WERI-Rb-1 (cell line): ENCODE data around the gene MAST4.
"Not testable (repeated sequence)": the region's sequence is repeated elsewhere in the genome, so short reads cannot be mapped to it uniquely, and the experiment has no call there.

Experiments
- DNase-seq: peaks from one replicate; pipeline ENCODE4 v3.0.0-alpha.2; 2020
- H3K27ac ChIP-seq: fragments of 250-450 bp; sonication (Bioruptor Pico); 2 replicates; pipeline ENCODE4 v1.5.1; 2020; ENCODE audit warnings: mild to moderate bottlenecking, moderate library complexity
- H3K27me3 ChIP-seq: fragments of 250-450 bp; sonication (Bioruptor Pico); 2 replicates; pipeline ENCODE4 v1.5.1; 2021; ENCODE audit warnings: mild to moderate bottlenecking, low read depth, moderate library complexity; ENCODE audit not compliant: insufficient read depth, severe bottlenecking
- H3K36me3 ChIP-seq: fragments of 250-450 bp; sonication (Bioruptor Pico); 2 replicates; pipeline ENCODE4 v1.5.1; 2020; ENCODE audit warnings: mild to moderate bottlenecking, moderate library complexity
- H3K4me3 ChIP-seq: 2 replicates; pipeline ENCODE4 v1.5.1; 2011; ENCODE audit warnings: low read depth, mild to moderate bottlenecking, control low read depth, low read length
- H3K9me3 ChIP-seq: fragments of 250-450 bp; sonication (Bioruptor Pico); 2 replicates; pipeline ENCODE4 v1.5.1; 2021; ENCODE audit warnings: mild to moderate bottlenecking, moderate library complexity; ENCODE audit not compliant: severe bottlenecking
- TF ChIP-seq, protein P1 (sequence below): IDR thresholded peaks from 2 replicates; pipeline ENCODE4 v1.5.1; 2011; ENCODE audit warnings: low read depth, mild to moderate bottlenecking, control low read depth, inconsistent platforms, low read length

Gene MAST4

GRCh38 chr5:67168069-67168468 lies 571.9 kb downstream of the MAST4 start:
- no peaks in the 10 kb centered on the region for H3K27me3 ChIP-seq
- H3K4me3 ChIP-seq, result no peak overlapping the region
- H3K36me3 ChIP-seq, result no peaks in the 10 kb centered on the region
- TF ChIP-seq, protein P1, sequence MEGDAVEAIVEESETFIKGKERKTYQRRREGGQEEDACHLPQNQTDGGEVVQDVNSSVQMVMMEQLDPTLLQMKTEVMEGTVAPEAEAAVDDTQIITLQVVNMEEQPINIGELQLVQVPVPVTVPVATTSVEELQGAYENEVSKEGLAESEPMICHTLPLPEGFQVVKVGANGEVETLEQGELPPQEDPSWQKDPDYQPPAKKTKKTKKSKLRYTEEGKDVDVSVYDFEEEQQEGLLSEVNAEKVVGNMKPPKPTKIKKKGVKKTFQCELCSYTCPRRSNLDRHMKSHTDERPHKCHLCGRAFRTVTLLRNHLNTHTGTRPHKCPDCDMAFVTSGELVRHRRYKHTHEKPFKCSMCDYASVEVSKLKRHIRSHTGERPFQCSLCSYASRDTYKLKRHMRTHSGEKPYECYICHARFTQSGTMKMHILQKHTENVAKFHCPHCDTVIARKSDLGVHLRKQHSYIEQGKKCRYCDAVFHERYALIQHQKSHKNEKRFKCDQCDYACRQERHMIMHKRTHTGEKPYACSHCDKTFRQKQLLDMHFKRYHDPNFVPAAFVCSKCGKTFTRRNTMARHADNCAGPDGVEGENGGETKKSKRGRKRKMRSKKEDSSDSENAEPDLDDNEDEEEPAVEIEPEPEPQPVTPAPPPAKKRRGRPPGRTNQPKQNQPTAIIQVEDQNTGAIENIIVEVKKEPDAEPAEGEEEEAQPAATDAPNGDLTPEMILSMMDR, result no peak
- H3K27ac ChIP-seq, result no peak overlapping the region
- H3K9me3 ChIP-seq, result no peaks in the 10 kb centered on the region
- no peak for DNase-seq

DNA sequence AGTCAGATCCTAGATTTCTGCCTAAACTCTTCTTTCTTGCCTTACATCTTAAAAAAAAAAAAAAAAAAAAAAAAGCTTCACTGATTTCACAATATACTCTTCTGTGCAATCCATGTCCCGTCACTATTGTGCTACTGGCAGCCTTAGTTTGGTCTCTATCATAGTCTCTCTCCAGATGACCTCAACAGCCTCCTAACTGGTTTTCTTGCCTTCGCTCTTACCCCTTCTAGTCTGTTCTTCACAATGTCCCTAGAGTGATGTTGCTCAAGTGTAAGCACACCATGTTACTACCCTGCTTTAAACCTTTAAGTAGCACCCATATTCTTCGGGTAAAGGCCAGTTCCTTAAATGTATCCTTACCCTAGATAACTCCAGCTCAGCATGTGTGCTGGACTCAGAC lies 574.6 kb downstream of the MAST4 start:
- Histone ChIP-seq H3K4me3 (no peak overlapping the region), H3K27ac (no peak overlapping the region), H3K36me3 (no peaks in the 10 kb centered on the region), H3K9me3 (no peaks in the 10 kb centered on the region), H3K27me3 (no peaks in the 10 kb centered on the region)
- no peak for DNase-seq
- TF ChIP-seq, protein P1, result no peak

DNA sequence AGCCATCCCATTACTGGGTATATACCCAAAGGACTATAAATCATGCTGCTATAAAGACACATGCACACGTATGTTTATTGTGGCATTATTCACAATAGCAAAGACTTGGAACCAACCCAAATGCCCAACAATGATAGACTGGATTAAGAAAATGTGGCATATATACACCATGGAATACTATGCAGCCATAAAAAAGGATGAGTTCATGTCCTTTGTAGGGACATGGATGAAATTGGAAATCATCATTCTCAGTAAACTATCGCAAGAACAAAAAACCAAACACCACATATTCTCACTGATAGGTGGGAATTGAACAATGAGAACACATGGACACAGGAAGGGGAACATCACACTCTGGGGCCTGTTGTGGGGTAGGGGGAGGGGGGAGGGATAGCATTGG lies 577.2 kb downstream of the MAST4 start:
- not testable (repeated sequence) for H3K36me3 ChIP-seq, H3K9me3 ChIP-seq, H3K4me3 ChIP-seq, H3K27ac ChIP-seq, H3K27me3 ChIP-seq, DNase-seq

GRCh38 chr5:67173959-67174358 lies 577.8 kb downstream of the MAST4 start:
- H3K27ac ChIP-seq, result no peak overlapping the region
- DNase-seq, result no peak
- H3K4me3 ChIP-seq, result no peak overlapping the region
- TF ChIP-seq, protein P1, result no peak
- no peaks in the 10 kb centered on the region for H3K36me3 ChIP-seq
- H3K9me3 ChIP-seq, result no peaks in the 10 kb centered on the region
- no peaks in the 10 kb centered on the region for H3K27me3 ChIP-seq

DNA sequence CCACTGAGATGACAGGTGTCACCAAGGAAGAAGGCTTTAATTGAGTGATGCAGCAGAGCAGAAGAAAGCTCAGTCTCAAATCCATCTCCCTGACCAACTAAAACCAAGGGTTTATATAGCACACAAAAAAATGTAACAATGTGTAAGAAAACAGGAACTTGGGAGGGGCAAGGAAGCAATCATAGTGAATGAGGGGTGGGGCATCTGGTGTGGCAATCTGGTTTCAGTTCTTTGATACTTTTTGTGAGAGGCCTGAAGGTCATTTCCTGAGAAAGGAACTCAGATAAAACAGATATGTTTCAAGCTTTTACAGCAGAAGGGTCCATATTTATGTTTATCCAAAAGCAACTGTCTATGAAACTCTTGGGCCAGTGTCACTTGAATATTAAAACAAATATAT lies 580.7 kb downstream of the MAST4 start:
- no peak overlapping the region for H3K27ac ChIP-seq
- DNase-seq, result no peak
- no peak overlapping the region for H3K4me3 ChIP-seq
- H3K9me3 ChIP-seq, result no peaks in the 10 kb centered on the region
- TF ChIP-seq, protein P1, result no peak
- no peaks in the 10 kb centered on the region for H3K36me3 ChIP-seq
- no peaks in the 10 kb centered on the region for H3K27me3 ChIP-seq

- H3K4me3 ChIP-seq, result no peak overlapping the region
- TF ChIP-seq, protein P1, result no peak
- no peak for DNase-seq
- no peak overlapping the region for H3K27ac ChIP-seq
- H3K9me3 ChIP-seq, result no peaks in the 10 kb centered on the region
- no peaks in the 10 kb centered on the region for H3K27me3 ChIP-seq
- H3K36me3 ChIP-seq, result no peaks in the 10 kb centered on the region
Observed at GRCh38 chr5:67178085-67178484, 581.9 kb downstream of the MAST4 start.
